Heart left ventricle (tissue), 13 donors: ENCODE data around the gene SPATA24.

Source experiments
- POLR2A ChIP-seq, 2 donors: fragments of 450-650 bp; IDR thresholded peaks; one replicate each; pipeline ENCODE4 v1.6.1; 2017; ENCODE audit warnings: antibody characterized with exemption in 2 of 2, mild to moderate bottlenecking in 2 of 2, moderate library complexity in 2 of 2
- TF ChIP-seq, protein P1 (sequence below), 12 donors: fragments of 200-600 bp; sonication (generic) in 4 of 12; IDR thresholded peaks; one replicate each; pipeline versions ENCODE4 v1.5.0 to v1.8.0; 2018 to 2022; ENCODE audit warnings: antibody characterized with exemption in 12 of 12, mild to moderate bottlenecking in 5 of 12
- donor health status: ischemic (EF 13 %, LVEDD 7.1; RV severe dilation, severe dysfunction).
- donor health status: DM: no; HTN: yes; CAD: no.
- donor health status: DM: no; HTN: no; CAD: no.
- donor health status: ischemic (EF 25% LVEDD 6.9; RV normal size, moderate dysfunction).
- donor health status: ischemic (EF 25% LVEDD 5.7; RV mildly dilated, moderate dysfunction).
- donor health status: ischemic (EF 35%, LVEDD 5.7; RV mildly dilated, moderate dysfunction).
- donor health status: nonischemic (EF 11% LVEDD 7.7; RV severe dilation, severe dysfunction).
- donor health status: DM: yes; HTN: yes; CAD: no.
- donor health status: PGD.
- donor health status: ischemic (EF 29% LVEDD 5.4; RV normal size, mild dysfunction).
- donor health status: nonischemic (EF 23%, LVEDD 6.1; RV moderate dilation, normal function).

DNA sequence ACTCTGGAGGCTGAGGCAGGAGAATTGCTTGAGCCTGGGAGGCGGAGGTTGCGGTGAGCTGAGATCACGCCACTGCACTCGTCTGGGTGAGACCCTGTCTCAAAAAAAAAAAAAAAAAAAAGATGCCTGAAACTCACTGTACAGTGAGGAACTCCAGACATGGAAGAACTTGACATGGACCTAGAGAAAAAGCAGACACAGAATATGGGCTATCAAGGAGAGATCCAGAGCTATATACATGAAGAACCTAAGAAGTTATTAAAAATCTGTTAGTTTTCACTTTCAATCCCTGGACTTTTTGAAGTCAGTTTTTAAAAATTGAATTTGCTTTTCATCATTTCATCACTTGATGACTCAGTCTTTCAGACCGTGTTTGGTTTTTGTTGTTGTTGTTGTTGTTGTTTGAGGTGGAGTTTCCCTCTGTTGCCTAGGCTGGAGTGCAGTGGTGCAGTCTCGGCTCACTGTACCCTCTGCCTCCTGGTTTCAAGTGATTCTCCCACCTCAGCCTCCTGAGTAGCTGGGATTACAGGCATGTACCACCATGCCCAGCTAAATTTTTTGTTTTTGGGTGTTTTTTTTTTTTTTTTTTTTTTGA is 42.0 kb downstream of the SPATA24 start:
- TF ChIP-seq POLR2A (IDR thresholded peaks at IDR 0.05): no peak
- TF ChIP-seq, protein P1, sequence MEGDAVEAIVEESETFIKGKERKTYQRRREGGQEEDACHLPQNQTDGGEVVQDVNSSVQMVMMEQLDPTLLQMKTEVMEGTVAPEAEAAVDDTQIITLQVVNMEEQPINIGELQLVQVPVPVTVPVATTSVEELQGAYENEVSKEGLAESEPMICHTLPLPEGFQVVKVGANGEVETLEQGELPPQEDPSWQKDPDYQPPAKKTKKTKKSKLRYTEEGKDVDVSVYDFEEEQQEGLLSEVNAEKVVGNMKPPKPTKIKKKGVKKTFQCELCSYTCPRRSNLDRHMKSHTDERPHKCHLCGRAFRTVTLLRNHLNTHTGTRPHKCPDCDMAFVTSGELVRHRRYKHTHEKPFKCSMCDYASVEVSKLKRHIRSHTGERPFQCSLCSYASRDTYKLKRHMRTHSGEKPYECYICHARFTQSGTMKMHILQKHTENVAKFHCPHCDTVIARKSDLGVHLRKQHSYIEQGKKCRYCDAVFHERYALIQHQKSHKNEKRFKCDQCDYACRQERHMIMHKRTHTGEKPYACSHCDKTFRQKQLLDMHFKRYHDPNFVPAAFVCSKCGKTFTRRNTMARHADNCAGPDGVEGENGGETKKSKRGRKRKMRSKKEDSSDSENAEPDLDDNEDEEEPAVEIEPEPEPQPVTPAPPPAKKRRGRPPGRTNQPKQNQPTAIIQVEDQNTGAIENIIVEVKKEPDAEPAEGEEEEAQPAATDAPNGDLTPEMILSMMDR (IDR thresholded peaks at IDR 0.05): no peak
